Cardiac fibroblast (primary cell): ENCODE results near the gene APOLD1.
"Not testable (repeated sequence)": the region's sequence is repeated elsewhere in the genome, so short reads cannot be mapped to it uniquely, and the experiment has no call there.

Experiments
- DNase-seq, 2 donors: peaks; one replicate each; pipeline versions ENCODE4 v3.0.0 to v3.0.0-alpha.2; 2010; ENCODE audit warnings: low read depth in 2 of 2
- H3K4me3 ChIP-seq, 2 donors: replicated peaks in 1 of 2; 1 replicate in 1 of 2; 2 replicates in 1 of 2; pipeline ENCODE4 v1.5.1; 2011; ENCODE audit warnings: low read depth in 2 of 2, low read length in 2 of 2, mild to moderate bottlenecking in 2 of 2, moderate library complexity in 1 of 2
- TF ChIP-seq, protein P1 (sequence below): IDR thresholded peaks from one replicate; pipeline ENCODE4 v1.5.1; 2011; ENCODE audit warnings: low read depth, mild to moderate bottlenecking, low read length, inconsistent platforms

Gene APOLD1

DNA sequence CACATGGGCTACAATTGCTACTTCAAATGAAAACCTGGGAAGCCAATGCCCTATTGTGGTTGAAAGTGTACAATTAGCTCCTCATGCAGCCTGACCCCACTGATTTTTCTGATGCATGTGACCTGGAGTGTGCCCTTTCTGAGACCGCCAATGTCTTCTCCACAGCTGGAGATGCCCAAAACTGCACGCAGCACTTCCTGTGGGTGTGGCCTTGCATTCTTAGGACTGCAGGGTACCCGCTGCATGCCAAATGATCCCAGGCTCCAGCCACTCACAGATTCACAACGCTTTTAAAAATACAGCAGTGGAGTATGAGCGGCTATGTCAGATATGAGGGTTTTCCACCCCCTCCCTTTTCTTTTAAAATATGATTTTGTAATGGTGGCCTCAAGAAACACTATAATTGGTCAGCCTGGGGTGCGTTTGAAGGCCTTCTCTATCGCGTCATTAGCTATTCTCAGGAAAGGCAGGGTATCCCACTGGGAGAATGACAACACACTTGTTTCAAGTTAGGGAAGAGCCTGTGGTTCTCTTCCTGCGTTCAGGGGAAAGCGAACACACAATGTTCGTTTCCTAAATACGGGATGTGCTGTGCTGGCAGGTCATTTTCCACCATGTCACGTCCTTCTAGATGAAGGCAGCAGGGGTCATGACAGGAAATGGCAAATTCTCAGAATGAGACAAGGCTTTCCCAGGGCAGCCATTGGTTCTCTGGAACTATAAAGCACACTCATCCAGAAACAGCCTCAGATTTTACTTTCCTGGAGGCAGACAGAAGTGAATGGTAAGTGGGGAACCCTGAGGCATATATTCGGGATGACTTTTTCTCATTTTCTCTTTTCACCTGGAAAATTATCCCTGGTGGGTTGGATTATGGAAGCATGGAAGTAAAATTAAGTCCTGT is at the start of gene APOLD1:
Gene APOLD1 (plus strand): TSS at position 749 of the 904 bp plus-strand sequence. CDS start 33 bp downstream, at position 782.
- peak; percentile 45 to 91 for DNase-seq
- TF ChIP-seq, protein P1, sequence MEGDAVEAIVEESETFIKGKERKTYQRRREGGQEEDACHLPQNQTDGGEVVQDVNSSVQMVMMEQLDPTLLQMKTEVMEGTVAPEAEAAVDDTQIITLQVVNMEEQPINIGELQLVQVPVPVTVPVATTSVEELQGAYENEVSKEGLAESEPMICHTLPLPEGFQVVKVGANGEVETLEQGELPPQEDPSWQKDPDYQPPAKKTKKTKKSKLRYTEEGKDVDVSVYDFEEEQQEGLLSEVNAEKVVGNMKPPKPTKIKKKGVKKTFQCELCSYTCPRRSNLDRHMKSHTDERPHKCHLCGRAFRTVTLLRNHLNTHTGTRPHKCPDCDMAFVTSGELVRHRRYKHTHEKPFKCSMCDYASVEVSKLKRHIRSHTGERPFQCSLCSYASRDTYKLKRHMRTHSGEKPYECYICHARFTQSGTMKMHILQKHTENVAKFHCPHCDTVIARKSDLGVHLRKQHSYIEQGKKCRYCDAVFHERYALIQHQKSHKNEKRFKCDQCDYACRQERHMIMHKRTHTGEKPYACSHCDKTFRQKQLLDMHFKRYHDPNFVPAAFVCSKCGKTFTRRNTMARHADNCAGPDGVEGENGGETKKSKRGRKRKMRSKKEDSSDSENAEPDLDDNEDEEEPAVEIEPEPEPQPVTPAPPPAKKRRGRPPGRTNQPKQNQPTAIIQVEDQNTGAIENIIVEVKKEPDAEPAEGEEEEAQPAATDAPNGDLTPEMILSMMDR, result no peak
- peak within 1 kb of the TSS; percentile 44 to 60 for H3K4me3 ChIP-seq

GRCh38 chr12:12736759-12737676 is 48.4 kb upstream of the APOLD1 start:
- peak overlapping the region in 1 of 2 donors; percentile 4 for H3K4me3 ChIP-seq
- TF ChIP-seq, protein P1, result peak; percentile 52
- DNase-seq, result peak; percentile 67 to 86

GRCh38 chr12:12738152-12738551 is 47.3 kb upstream of the APOLD1 start:
- DNase-seq, H3K4me3 ChIP-seq: not testable (repeated sequence)

DNA sequence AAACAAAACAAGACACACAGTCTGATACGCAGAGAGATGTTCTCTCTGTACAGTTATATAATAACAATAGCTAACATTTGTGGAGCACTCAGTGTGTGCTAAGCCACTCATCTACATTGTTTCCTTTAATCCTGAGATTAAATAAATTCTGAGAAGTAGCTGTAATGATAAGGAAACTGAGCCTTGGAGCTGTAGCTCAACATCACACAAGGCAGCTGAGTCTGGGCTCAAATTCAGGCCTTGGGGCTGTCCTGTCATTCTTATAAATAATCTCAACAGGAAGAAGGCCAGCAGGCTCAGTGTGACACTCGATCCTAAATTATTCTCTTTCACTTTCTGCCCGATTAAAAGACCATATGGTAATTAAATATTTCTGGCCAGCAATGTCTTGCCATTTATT is 43.8 kb upstream of the APOLD1 start:
- no peak overlapping the region for H3K4me3 ChIP-seq
- TF ChIP-seq, protein P1, result no peak
- DNase-seq, result peak in 1 of 2 donors; percentile 10

GRCh38 chr12:12744546-12745305 is 40.7 kb upstream of the APOLD1 start:
- DNase-seq, result peak in 1 of 2 donors; percentile 33
- TF ChIP-seq, protein P1, result no peak
- no peak overlapping the region for H3K4me3 ChIP-seq

DNA sequence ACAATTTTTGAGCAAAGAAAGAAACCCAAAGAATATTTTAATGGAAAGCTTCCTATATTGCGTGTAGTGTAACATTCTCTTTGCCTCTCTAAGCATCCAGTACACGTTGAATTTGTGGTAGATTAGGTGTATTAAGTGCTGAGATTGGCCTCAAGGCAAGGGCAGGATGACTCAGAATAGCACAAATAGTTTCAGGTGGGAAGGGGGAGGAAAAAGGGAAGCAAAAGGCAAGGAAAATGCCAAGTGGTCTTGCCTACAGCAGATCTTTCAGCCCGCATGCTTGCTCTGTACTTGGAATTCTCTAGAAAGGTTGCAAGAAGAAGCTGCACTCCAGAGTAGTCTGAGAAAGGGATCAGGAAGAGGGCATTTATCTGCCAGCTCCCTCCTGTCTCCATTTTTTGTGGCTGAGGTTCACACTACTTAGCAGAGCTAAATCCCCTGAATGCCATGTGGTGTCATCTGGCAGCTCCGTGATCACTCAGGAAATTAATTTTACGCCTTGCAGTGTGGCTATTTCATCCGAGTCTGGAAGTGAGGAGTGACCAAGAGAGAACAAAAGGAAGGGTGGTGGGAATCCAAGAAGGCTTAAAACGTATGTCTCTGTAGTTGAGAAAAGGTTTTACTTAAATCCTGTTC is 39.8 kb upstream of the APOLD1 start:
- TF ChIP-seq, protein P1, result no peak
- no peak overlapping the region for H3K4me3 ChIP-seq
- DNase-seq, result no peak
